Neural cell (in vitro differentiated cells): ENCODE data around the gene FBL. TPM values are rescaled to one million over a fixed set of nuclear protein-coding genes. Genes with fewer than 3 reads are reported as not detected.

ENCODE experiments used
- H2AFZ ChIP-seq: fragments of 200-600, 300-800 bp; sonication (generic), shearing (Covaris generic); 2 replicates; pipeline ENCODE4 v1.6.0; 2014; ENCODE audit warnings: low read depth, mild to moderate bottlenecking, antibody characterized with exemption, low read length, moderate library complexity
- H3F3A ChIP-seq: fragments of 200-600 bp; shearing (Covaris generic); 2 replicates; pipeline ENCODE4 v1.6.1; 2016; ENCODE audit warnings: mild to moderate bottlenecking, moderate library complexity, mixed read lengths, antibody characterized with exemption, low read length; ENCODE audit not compliant: insufficient read depth, poor library complexity, severe bottlenecking
- H3K27ac ChIP-seq: fragments of 200-600, 300-800 bp; sonication (generic), shearing (Covaris generic); 2 replicates; pipeline ENCODE4 v1.5.1; 2014; ENCODE audit warnings: mild to moderate bottlenecking, low read length, moderate library complexity
- H3K27me3 ChIP-seq: fragments of 300-800, 200-600 bp; sonication (generic), shearing (Covaris generic); 2 replicates; pipeline ENCODE4 v1.6.0; 2014; ENCODE audit warnings: mild to moderate bottlenecking, low read depth, low read length, moderate library complexity; ENCODE audit not compliant: insufficient read depth
- H3K36me3 ChIP-seq: fragments of 300-800, 200-600 bp; sonication (generic), shearing (Covaris generic); 2 replicates; pipeline ENCODE4 v1.5.1; 2014; ENCODE audit warnings: mild to moderate bottlenecking, antibody characterized with exemption, low read length, moderate library complexity; ENCODE audit not compliant: insufficient read depth
- H3K4me2 ChIP-seq: fragments of 300-800, 200-600 bp; sonication (generic), shearing (Covaris generic); 2 replicates; pipeline ENCODE4 v1.6.0; 2014; ENCODE audit warnings: mild to moderate bottlenecking, low read length
- H3K4me3 ChIP-seq: fragments of 300-800, 200-600 bp; sonication (generic), shearing (Covaris generic); 2 replicates; pipeline ENCODE4 v1.5.1; 2014; ENCODE audit warnings: mild to moderate bottlenecking, low read length, moderate library complexity
- H3K79me2 ChIP-seq: fragments of 200-600 bp; shearing (Covaris generic); replicated peaks from 2 replicates; pipeline ENCODE4 v1.6.0; 2014; ENCODE audit warnings: mild to moderate bottlenecking, low read length, moderate library complexity; ENCODE audit not compliant: insufficient read depth
- H3K9ac ChIP-seq: fragments of 300-800, 200-600 bp; sonication (generic), shearing (Covaris generic); 2 replicates; pipeline ENCODE4 v1.6.1; 2016; ENCODE audit warnings: mild to moderate bottlenecking, low read length, mixed read lengths
- H3K9me2 ChIP-seq: fragments of 200-600 bp; shearing (Covaris generic); 2 replicates; pipeline ENCODE4 v1.6.1; 2016; ENCODE audit warnings: mild to moderate bottlenecking, low read length, mixed read lengths; ENCODE audit not compliant: insufficient read depth
- H3K9me3 ChIP-seq: fragments of 200-600, 300-800 bp; sonication (generic), shearing (Covaris generic); 2 replicates; pipeline ENCODE4 v1.6.1; 2016; ENCODE audit warnings: mild to moderate bottlenecking, mixed run types, low read length, moderate library complexity, mixed read lengths
- H4K20me1 ChIP-seq: fragments of 200-600 bp; shearing (Covaris generic); 2 replicates; pipeline ENCODE4 v1.6.1; 2016; ENCODE audit warnings: mild to moderate bottlenecking, mixed run types; ENCODE audit not compliant: insufficient read depth
- EP300 ChIP-seq: fragments of 450-650 bp; conservative IDR thresholded peaks from 2 replicates; pipeline ENCODE4 v1.6.1; 2014; ENCODE audit warnings: antibody characterized with exemption, mild to moderate bottlenecking, moderate library complexity; ENCODE audit not compliant: poor library complexity, severe bottlenecking
- EZH2 ChIP-seq: fragments of 200-600, 300-800 bp; shearing (Covaris generic), sonication (generic); IDR thresholded peaks from 2 replicates; pipeline ENCODE4 v1.6.1; 2014; ENCODE audit warnings: antibody characterized with exemption, low read length, borderline replicate concordance, mild to moderate bottlenecking; ENCODE audit not compliant: insufficient read depth, poor library complexity, severe bottlenecking
- MXI1 ChIP-seq: fragments of 450-650 bp; conservative IDR thresholded peaks from 2 replicates; pipeline ENCODE4 v1.6.1; 2014; ENCODE audit warnings: antibody characterized with exemption, mild to moderate bottlenecking; ENCODE audit not compliant: poor library complexity, severe bottlenecking
- POLR2AphosphoS5 ChIP-seq: IDR thresholded peaks from 2 replicates; pipeline ENCODE4 v1.6.1; 2012
- RAD21 ChIP-seq: fragments of 450-650 bp; conservative IDR thresholded peaks from 2 replicates; pipeline ENCODE4 v1.6.1; 2014; ENCODE audit warnings: antibody characterized with exemption, mild to moderate bottlenecking, moderate library complexity
- SMC3 ChIP-seq: fragments of 450-650 bp; conservative IDR thresholded peaks from 2 replicates; pipeline ENCODE4 v1.6.1; 2014; ENCODE audit warnings: antibody characterized with exemption, mild to moderate bottlenecking, moderate library complexity; ENCODE audit not compliant: poor library complexity
- TAF1 ChIP-seq: IDR thresholded peaks from 2 replicates; pipeline ENCODE4 v1.6.1; 2012; ENCODE audit warnings: low read depth
- polyA plus RNA-seq: library from polyadenylated mRNA; depleted of rRNA; stranded (reverse); fragments of >200 nt; gene quantifications from 2 replicates; pipeline ENCODE4 v1.2.3, GENCODE V29; 2014
- TF ChIP-seq, protein P1 (sequence below): fragments of 450-650 bp; IDR thresholded peaks from 2 replicates; pipeline ENCODE4 v1.5.1; 2014; ENCODE audit warnings: antibody characterized with exemption, mild to moderate bottlenecking, moderate library complexity; ENCODE audit not compliant: poor library complexity, severe bottlenecking
- TF ChIP-seq, protein P2 (sequence below): IDR thresholded peaks from 2 replicates; pipeline ENCODE4 v1.6.1; 2012; ENCODE audit warnings: borderline replicate concordance

Gene FBL
- polyA plus RNA-seq, 1 donor from 2014 or later = 84.7 TPM

DNA sequence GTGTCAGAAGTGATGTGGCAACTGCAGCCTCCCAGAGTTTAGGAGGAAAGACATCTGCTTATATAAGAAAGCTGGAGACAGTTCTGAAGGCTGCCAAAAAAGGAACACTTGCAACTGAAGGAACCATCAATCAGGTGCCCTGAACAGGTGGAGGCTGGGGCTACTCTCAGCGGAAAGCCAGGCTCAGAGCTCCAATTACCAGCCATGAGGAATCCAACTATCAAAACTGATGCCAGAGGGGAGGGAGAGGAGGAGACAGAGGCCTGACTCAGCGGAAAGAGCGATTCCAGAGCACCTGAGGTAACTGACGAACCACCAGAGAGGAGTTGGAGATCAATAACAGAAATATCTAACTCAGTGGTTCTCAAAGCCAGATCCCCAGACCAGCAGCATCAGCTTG lies 43.2 kb downstream of the FBL start:
- no peaks in the 10 kb centered on the region for H3F3A ChIP-seq
- H3K4me3 ChIP-seq = no peak overlapping the region
- H3K79me2 ChIP-seq = no peaks in the 10 kb centered on the region
- H3K27ac ChIP-seq = no peak overlapping the region
- no peaks in the 10 kb centered on the region for H3K27me3 ChIP-seq
- H3K4me2 ChIP-seq = no peak overlapping the region
- H3K36me3 ChIP-seq = no peaks in the 10 kb centered on the region
- H2AFZ ChIP-seq = no peak overlapping the region
- no peaks in the 10 kb centered on the region for H3K9me3 ChIP-seq
- TF ChIP-seq, protein P1, sequence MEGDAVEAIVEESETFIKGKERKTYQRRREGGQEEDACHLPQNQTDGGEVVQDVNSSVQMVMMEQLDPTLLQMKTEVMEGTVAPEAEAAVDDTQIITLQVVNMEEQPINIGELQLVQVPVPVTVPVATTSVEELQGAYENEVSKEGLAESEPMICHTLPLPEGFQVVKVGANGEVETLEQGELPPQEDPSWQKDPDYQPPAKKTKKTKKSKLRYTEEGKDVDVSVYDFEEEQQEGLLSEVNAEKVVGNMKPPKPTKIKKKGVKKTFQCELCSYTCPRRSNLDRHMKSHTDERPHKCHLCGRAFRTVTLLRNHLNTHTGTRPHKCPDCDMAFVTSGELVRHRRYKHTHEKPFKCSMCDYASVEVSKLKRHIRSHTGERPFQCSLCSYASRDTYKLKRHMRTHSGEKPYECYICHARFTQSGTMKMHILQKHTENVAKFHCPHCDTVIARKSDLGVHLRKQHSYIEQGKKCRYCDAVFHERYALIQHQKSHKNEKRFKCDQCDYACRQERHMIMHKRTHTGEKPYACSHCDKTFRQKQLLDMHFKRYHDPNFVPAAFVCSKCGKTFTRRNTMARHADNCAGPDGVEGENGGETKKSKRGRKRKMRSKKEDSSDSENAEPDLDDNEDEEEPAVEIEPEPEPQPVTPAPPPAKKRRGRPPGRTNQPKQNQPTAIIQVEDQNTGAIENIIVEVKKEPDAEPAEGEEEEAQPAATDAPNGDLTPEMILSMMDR = no peak
- TF ChIP-seq MXI1 (no peak), EP300 (no peak), POLR2AphosphoS5 (no peak), TAF1 (no peak), SMC3 (no peak), EZH2 (no peak), RAD21 (no peak)
- TF ChIP-seq, protein P2, sequence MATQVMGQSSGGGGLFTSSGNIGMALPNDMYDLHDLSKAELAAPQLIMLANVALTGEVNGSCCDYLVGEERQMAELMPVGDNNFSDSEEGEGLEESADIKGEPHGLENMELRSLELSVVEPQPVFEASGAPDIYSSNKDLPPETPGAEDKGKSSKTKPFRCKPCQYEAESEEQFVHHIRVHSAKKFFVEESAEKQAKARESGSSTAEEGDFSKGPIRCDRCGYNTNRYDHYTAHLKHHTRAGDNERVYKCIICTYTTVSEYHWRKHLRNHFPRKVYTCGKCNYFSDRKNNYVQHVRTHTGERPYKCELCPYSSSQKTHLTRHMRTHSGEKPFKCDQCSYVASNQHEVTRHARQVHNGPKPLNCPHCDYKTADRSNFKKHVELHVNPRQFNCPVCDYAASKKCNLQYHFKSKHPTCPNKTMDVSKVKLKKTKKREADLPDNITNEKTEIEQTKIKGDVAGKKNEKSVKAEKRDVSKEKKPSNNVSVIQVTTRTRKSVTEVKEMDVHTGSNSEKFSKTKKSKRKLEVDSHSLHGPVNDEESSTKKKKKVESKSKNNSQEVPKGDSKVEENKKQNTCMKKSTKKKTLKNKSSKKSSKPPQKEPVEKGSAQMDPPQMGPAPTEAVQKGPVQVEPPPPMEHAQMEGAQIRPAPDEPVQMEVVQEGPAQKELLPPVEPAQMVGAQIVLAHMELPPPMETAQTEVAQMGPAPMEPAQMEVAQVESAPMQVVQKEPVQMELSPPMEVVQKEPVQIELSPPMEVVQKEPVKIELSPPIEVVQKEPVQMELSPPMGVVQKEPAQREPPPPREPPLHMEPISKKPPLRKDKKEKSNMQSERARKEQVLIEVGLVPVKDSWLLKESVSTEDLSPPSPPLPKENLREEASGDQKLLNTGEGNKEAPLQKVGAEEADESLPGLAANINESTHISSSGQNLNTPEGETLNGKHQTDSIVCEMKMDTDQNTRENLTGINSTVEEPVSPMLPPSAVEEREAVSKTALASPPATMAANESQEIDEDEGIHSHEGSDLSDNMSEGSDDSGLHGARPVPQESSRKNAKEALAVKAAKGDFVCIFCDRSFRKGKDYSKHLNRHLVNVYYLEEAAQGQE = no peak
- H3K9ac ChIP-seq = no peak overlapping the region
- no peaks in the 10 kb centered on the region for H4K20me1 ChIP-seq
- H3K9me2 ChIP-seq = no peaks in the 10 kb centered on the region

DNA sequence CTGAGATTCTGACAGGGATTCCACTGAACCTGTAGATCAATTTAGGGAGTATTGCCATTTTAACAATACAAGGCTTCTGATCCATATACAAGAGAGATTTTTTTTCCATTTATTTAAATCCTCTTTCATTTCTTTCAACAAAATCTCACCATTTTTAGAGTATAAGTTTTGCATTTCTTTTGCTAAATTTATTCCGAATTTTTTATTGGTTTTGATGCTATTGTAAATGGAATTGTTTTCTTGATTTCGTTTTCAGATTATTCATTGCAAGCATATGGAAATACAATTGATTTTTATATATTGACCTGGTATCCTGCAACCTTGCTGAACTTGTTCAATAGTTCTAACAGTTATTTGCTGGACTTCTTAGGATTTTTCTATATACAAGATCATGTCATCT lies 49.1 kb downstream of the FBL start:
- H3K9me2 ChIP-seq = no peaks in the 10 kb centered on the region
- H3K9ac ChIP-seq = no peak overlapping the region
- H3K4me3 ChIP-seq = no peak overlapping the region
- H2AFZ ChIP-seq = no peak overlapping the region
- H4K20me1 ChIP-seq = no peaks in the 10 kb centered on the region
- no peaks in the 10 kb centered on the region for H3K36me3 ChIP-seq
- H3K9me3 ChIP-seq = no peaks in the 10 kb centered on the region
- no peak overlapping the region for H3K4me2 ChIP-seq
- H3K79me2 ChIP-seq = no peaks in the 10 kb centered on the region
- H3F3A ChIP-seq = no peaks in the 10 kb centered on the region
- H3K27ac ChIP-seq = no peak overlapping the region
- TF ChIP-seq POLR2AphosphoS5 (no peak), MXI1 (no peak), TAF1 (no peak), EP300 (no peak), EZH2 (no peak), RAD21 (no peak), SMC3 (no peak)
- TF ChIP-seq, protein P2 = no peak
- TF ChIP-seq, protein P1 = no peak
- no peaks in the 10 kb centered on the region for H3K27me3 ChIP-seq
